A673 (cell line): Measurements from ENCODE around the gene RIPOR2.

ENCODE experiments used
- CTCF ChIP-seq: fragments of 300-800, 200-600 bp; sonication (generic); conservative IDR thresholded peaks from 2 replicates; pipeline ENCODE4 v1.5.1; 2017; ENCODE audit warnings: low read depth, mild to moderate bottlenecking, antibody characterized with exemption, low read length, moderate library complexity, mixed read lengths
- EZH2 ChIP-seq: fragments of 200-600 bp; sonication (generic); IDR thresholded peaks from 2 replicates; pipeline ENCODE4 v1.6.1; 2017; ENCODE audit warnings: borderline replicate concordance, low read depth, mild to moderate bottlenecking, mixed read lengths, antibody characterized with exemption, low read length; ENCODE audit not compliant: poor library complexity, severe bottlenecking

GRCh38 chr6:24763578-24763977 lies 172.2 kb downstream of the RIPOR2 start:
- TF ChIP-seq CTCF (no peak), EZH2 (no peak)
